ENCODE measurements around the gene DAO.

The DAO gene

DNA sequence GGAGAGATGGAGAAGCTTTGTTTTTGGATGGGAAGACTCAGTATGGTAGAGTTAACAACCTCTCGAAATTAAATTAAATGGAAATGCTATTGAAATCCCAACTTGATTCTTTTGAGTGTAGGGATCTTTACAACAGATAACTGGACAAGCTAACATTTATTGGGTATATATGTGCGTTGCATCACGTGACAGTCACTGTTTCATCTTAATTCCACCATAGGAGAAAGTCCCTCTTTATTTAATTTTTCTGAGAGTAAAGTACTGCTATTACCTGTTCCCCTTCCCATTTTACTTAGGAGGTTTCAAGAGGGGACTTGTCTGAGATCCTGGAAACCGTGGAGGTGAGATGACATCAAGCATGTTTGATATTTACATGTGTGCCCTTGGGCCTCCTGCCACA is 11.1 kb upstream of the DAO start:
- Histone ChIP-seq H3K36me3 (ENCODE audit: insufficient read depth, low read length) (no peaks in the 10 kb centered on the region), H3K9ac (ENCODE audit: low read depth, low read length) (no peak overlapping the region), H3K9me3 (ENCODE audit: insufficient read depth, low read length, severe bottlenecking) (no peaks in the 10 kb centered on the region), H3K4me2 (ENCODE audit: insufficient read depth, low read length) (no peak overlapping the region), H3K27me3 (ENCODE audit: insufficient read depth, low read length, poor library complexity) (no peaks in the 10 kb centered on the region), H3K27ac (ENCODE audit: low read length) (no peak overlapping the region), H3K4me1 (ENCODE audit: insufficient read depth, low read length) (no peaks in the 10 kb centered on the region), H3K4me3 (ENCODE audit: low read depth in 1 of 2, low read length in 2 of 2) (no peak overlapping the region), H2AFZ (ENCODE audit: low read depth, low read length) (no peak overlapping the region), H4K20me1 (ENCODE audit: insufficient read depth, low read length) (no peaks in the 10 kb centered on the region), H3K79me2 (ENCODE audit: insufficient read depth, low read length) (no peaks in the 10 kb centered on the region)
- DNase-seq (no peak), ATAC-seq (ENCODE audit: insufficient read depth, low read depth) (no peak)
- TF ChIP-seq CTCF (IDR thresholded peaks at IDR 0.05; ENCODE audit: borderline replicate concordance, extremely low read depth, low read length, poor library complexity, severe bottlenecking) (no peak), EZH2 (IDR thresholded peaks at IDR 0.05; ENCODE audit: borderline replicate concordance, low read depth, low read length, severe bottlenecking) (no peak)

GRCh38 chr12:108875280-108875679 is 4.6 kb upstream of the DAO start:
- Histone ChIP-seq H3K27me3 (ENCODE audit: insufficient read depth, low read length, poor library complexity) (peaks cover 3% of the 10 kb centered on the region), H3K79me2 (ENCODE audit: insufficient read depth, low read length) (no peaks in the 10 kb centered on the region), H3K4me2 (ENCODE audit: insufficient read depth, low read length) (no peak overlapping the region), H3K4me3 (ENCODE audit: low read depth in 1 of 2, low read length in 2 of 2) (no peak overlapping the region), H3K27ac (ENCODE audit: low read length) (no peak overlapping the region), H3K36me3 (ENCODE audit: insufficient read depth, low read length) (no peaks in the 10 kb centered on the region), H2AFZ (ENCODE audit: low read depth, low read length) (no peak overlapping the region), H3K9ac (ENCODE audit: low read depth, low read length) (no peak overlapping the region), H4K20me1 (ENCODE audit: insufficient read depth, low read length) (no peaks in the 10 kb centered on the region), H3K9me3 (ENCODE audit: insufficient read depth, low read length, severe bottlenecking) (no peaks in the 10 kb centered on the region), H3K4me1 (ENCODE audit: insufficient read depth, low read length) (no peaks in the 10 kb centered on the region)
- DNase-seq (no peak), ATAC-seq (ENCODE audit: insufficient read depth, low read depth) (no peak)
- TF ChIP-seq EZH2 (IDR thresholded peaks at IDR 0.05; ENCODE audit: borderline replicate concordance, low read depth, low read length, severe bottlenecking) (no peak), CTCF (IDR thresholded peaks at IDR 0.05; ENCODE audit: borderline replicate concordance, extremely low read depth, low read length, poor library complexity, severe bottlenecking) (no peak)

DNA sequence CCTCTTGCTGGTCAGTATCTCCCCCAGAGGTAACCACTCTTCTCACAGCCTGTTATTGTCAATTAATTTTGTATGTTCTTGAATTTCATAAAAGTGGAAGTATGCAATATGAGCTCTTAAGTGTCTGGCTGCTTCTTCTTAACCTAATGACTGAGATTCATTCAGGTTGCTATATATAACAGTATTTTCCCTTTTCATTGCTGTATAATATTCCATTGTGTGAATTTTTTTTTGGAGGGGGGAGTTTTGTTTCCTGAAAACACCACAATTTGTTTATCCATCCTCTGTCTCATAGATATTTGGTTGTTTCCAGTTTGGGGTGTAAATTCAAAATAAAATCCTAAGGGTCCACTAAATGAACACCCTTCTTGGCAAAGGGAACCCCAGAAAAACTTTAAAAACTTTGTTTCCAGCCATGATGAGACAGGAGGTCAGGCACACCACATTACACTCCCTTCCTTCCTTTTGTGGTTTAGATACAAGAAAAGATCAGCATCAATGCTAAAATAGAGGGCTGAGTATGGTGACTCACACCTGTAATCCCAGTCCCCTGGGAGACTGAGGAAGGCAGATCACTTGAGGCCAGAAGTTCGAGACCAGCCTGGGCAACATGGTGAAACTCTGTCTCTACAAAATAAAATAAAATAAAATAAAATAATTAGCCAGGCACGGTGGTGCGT is 4.1 kb upstream of the DAO start:
- H2AFZ ChIP-seq (ENCODE audit: low read depth, low read length), result no peak overlapping the region
- no peak overlapping the region for H3K4me3 ChIP-seq (ENCODE audit: low read depth in 1 of 2, low read length in 2 of 2)
- H3K27me3 ChIP-seq (ENCODE audit: insufficient read depth, low read length, poor library complexity), result peaks cover 4% of the 10 kb centered on the region
- H3K4me2 ChIP-seq (ENCODE audit: insufficient read depth, low read length), result no peak overlapping the region
- TF ChIP-seq CTCF (IDR thresholded peaks at IDR 0.05; ENCODE audit: borderline replicate concordance, extremely low read depth, low read length, poor library complexity, severe bottlenecking) (no peak), EZH2 (IDR thresholded peaks at IDR 0.05; ENCODE audit: borderline replicate concordance, low read depth, low read length, severe bottlenecking) (no peak)
- H4K20me1 ChIP-seq (ENCODE audit: insufficient read depth, low read length), result no peaks in the 10 kb centered on the region
- no peaks in the 10 kb centered on the region for H3K4me1 ChIP-seq (ENCODE audit: insufficient read depth, low read length)
- ATAC-seq (ENCODE audit: insufficient read depth, low read depth) (peak; percentile 54; the same call in 2 of the 3 replicates), DNase-seq (no peak)
- H3K9ac ChIP-seq (ENCODE audit: low read depth, low read length), result no peak overlapping the region
- no peaks in the 10 kb centered on the region for H3K36me3 ChIP-seq (ENCODE audit: insufficient read depth, low read length)
- no peaks in the 10 kb centered on the region for H3K79me2 ChIP-seq (ENCODE audit: insufficient read depth, low read length)
- H3K27ac ChIP-seq (ENCODE audit: low read length), result no peak overlapping the region
- no peaks in the 10 kb centered on the region for H3K9me3 ChIP-seq (ENCODE audit: insufficient read depth, low read length, severe bottlenecking)

Data from DND-41 (cell line).